Pons (tissue), 1 donor: ENCODE measurements around the gene PHLDB1.

Experiments used
- DNase-seq: peaks from one replicate; pipeline ENCODE4 v3.0.0-alpha.2; 2016; ENCODE audit warnings: low spot score

The PHLDB1 gene

GRCh38 chr11:118622376-118623268 is 15.2 kb downstream of the PHLDB1 start:
- peak; percentile 57 for DNase-seq

- DNase-seq, result no peak
These were observed 15.8 kb downstream of the PHLDB1 start for GRCh38 chr11:118623269-118623655.

GRCh38 chr11:118625036-118625690 is 17.7 kb downstream of the PHLDB1 start:
- DNase-seq, result peak; percentile 51

GRCh38 chr11:118625976-118626375 is 18.6 kb downstream of the PHLDB1 start:
- DNase-seq, result no peak

- no peak for DNase-seq
These were observed 20.2 kb downstream of the PHLDB1 start for GRCh38 chr11:118627566-118627965.

- DNase-seq, result no peak
These were observed 20.6 kb downstream of the PHLDB1 start for GRCh38 chr11:118628031-118628430.

- peak; percentile 69 for DNase-seq
These were observed 21.0 kb downstream of the PHLDB1 start for GRCh38 chr11:118628432-118628831.

GRCh38 chr11:118628861-118629549 is 21.6 kb downstream of the PHLDB1 start:
- DNase-seq, result no peak

GRCh38 chr11:118629761-118630661 is 22.6 kb downstream of the PHLDB1 start:
- no peak for DNase-seq

- DNase-seq, result no peak
These were observed 23.9 kb downstream of the PHLDB1 start for GRCh38 chr11:118631142-118631909.

GRCh38 chr11:118632577-118633318 is 25.3 kb downstream of the PHLDB1 start:
- no peak for DNase-seq

GRCh38 chr11:118633319-118633690 is 25.9 kb downstream of the PHLDB1 start:
- DNase-seq, result no peak

GRCh38 chr11:118633979-118634378 is 26.6 kb downstream of the PHLDB1 start:
- DNase-seq, result no peak

- no peak for DNase-seq
These were observed 27.2 kb downstream of the PHLDB1 start for GRCh38 chr11:118634431-118635236.

- DNase-seq, result no peak
These were observed 27.8 kb downstream of the PHLDB1 start for GRCh38 chr11:118635237-118635591.

GRCh38 chr11:118635642-118636041 is 28.2 kb downstream of the PHLDB1 start:
- DNase-seq, result no peak

- DNase-seq, result no peak
These were observed 29.3 kb downstream of the PHLDB1 start for GRCh38 chr11:118636569-118637290.

- DNase-seq, result no peak
These were observed 31.3 kb downstream of the PHLDB1 start for GRCh38 chr11:118638726-118639125.

GRCh38 chr11:118639899-118640298 is 32.5 kb downstream of the PHLDB1 start:
- no peak for DNase-seq
